Endothelial cell (in vitro differentiated cells): Measurements from ENCODE around the gene RUSC2. TPM values are rescaled to one million over a fixed set of nuclear protein-coding genes. Genes with fewer than 3 reads are reported as not detected.

Source experiments
- DNase-seq: peaks from one replicate; pipeline ENCODE4 v3.0.0; 2021; ENCODE audit warnings: low spot score
- H3K27ac Mint-ChIP-seq: one replicate; pipeline ENCODE4 v1.8.0; 2021; ENCODE audit warnings: mixed read lengths, inconsistent platforms; ENCODE audit not compliant: unreplicated experiment
- H3K27me3 Mint-ChIP-seq: one replicate; pipeline ENCODE4 v1.8.0; 2021; ENCODE audit warnings: mild to moderate bottlenecking, moderate library complexity, mixed read lengths, inconsistent platforms; ENCODE audit not compliant: unreplicated experiment
- H3K36me3 Mint-ChIP-seq: one replicate; pipeline ENCODE4 v1.8.0; 2021; ENCODE audit warnings: mild to moderate bottlenecking, low read depth, mixed read lengths, inconsistent platforms; ENCODE audit not compliant: unreplicated experiment
- H3K4me1 Mint-ChIP-seq: one replicate; pipeline ENCODE4 v1.8.0; 2021; ENCODE audit warnings: mild to moderate bottlenecking, mixed read lengths, inconsistent platforms; ENCODE audit not compliant: unreplicated experiment
- H3K4me3 Mint-ChIP-seq: one replicate; pipeline ENCODE4 v1.8.0; 2021; ENCODE audit warnings: mild to moderate bottlenecking, mixed read lengths, inconsistent platforms; ENCODE audit not compliant: unreplicated experiment
- H3K9me3 Mint-ChIP-seq: one replicate; pipeline ENCODE4 v1.8.0; 2021; ENCODE audit warnings: mixed read lengths, inconsistent platforms; ENCODE audit not compliant: unreplicated experiment
- CTCF ChIP-seq: fragments of 200-600 bp; sonication (generic); IDR thresholded peaks from one replicate; pipeline ENCODE4 v1.5.0; 2021; ENCODE audit warnings: antibody characterized with exemption; ENCODE audit not compliant: unreplicated experiment
- total RNA-seq: library from RNA; stranded (reverse); fragmentation: NEBNext Ultra II Directional; extraction: Animal tissue kit (Norgen Biotek cat#: 25700); gene quantifications from one replicate; pipeline ENCODE4 v1.2.1, GENCODE V29; 2021; ENCODE audit not compliant: unreplicated experiment

The RUSC2 gene
- total RNA-seq, 1 donor from 2014 or later: 22.3 TPM

- Mint-ChIP-seq H3K4me1 (peaks cover 4% of the 10 kb centered on the region), H3K36me3 (peaks cover 3% of the 10 kb centered on the region), H3K9me3 (peaks cover 4% of the 10 kb centered on the region), H3K27me3 (no peaks in the 10 kb centered on the region), H3K27ac (no peak overlapping the region), H3K4me3 (no peak overlapping the region)
- TF ChIP-seq CTCF: no peak
- no peak for DNase-seq
Measured at GRCh38 chr9:35500130-35500748, 10.3 kb downstream of the RUSC2 start.

- H3K4me1 Mint-ChIP-seq: no peaks in the 10 kb centered on the region
- no peak for DNase-seq
- no peak for TF ChIP-seq CTCF
- H3K27ac Mint-ChIP-seq: no peak overlapping the region
- no peaks in the 10 kb centered on the region for H3K36me3 Mint-ChIP-seq
- no peaks in the 10 kb centered on the region for H3K27me3 Mint-ChIP-seq
- H3K4me3 Mint-ChIP-seq: no peak overlapping the region
- H3K9me3 Mint-ChIP-seq: peaks cover 4% of the 10 kb centered on the region
Measured at GRCh38 chr9:35501946-35502345, 12.0 kb downstream of the RUSC2 start.

DNA sequence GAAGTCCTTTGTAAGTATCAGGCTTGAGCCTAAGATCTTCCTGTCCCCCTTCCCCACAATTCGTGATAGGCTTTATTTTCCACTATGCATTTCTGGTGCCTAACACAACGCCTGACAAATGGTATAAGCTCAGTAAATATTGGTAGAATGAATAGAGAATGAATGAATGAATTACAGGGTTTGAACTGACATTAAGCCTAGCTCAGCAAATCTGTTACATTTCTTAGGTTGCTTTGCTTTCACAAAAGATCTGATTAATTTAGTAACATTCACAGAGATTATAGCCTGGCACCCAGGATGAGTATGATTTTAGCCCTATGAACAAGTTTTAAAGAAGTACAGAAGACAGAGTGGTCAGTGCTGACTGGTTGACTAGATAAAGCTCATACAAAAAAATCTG lies 16.4 kb downstream of the RUSC2 start:
- Mint-ChIP-seq H3K4me3 (no peak overlapping the region), H3K36me3 (no peaks in the 10 kb centered on the region), H3K4me1 (peaks cover 9% of the 10 kb centered on the region), H3K27ac (no peak overlapping the region), H3K27me3 (no peaks in the 10 kb centered on the region), H3K9me3 (no peaks in the 10 kb centered on the region)
- DNase-seq: no peak
- no peak for TF ChIP-seq CTCF

DNA sequence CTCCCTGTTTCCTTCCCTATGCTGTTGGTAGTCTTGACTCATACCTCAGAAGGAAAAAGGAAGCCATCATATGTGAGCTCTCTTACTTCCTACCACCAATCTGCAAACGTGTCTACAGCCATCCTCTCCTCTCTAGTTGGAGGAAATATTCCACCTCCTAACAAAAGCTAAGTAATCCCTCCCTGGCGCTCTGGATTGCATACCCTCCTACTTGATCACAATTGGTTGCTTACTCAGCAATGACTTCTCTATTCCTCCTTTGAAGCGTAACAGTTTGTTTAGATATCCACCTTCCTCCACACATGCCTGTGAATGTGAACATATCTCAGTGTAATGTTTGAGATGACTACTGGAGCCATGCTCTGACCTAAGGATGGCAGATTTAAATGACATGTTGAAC lies 18.2 kb downstream of the RUSC2 start:
- Mint-ChIP-seq H3K9me3 (no peaks in the 10 kb centered on the region), H3K4me3 (no peak overlapping the region), H3K4me1 (peaks cover 9% of the 10 kb centered on the region), H3K27me3 (no peaks in the 10 kb centered on the region), H3K27ac (no peak overlapping the region), H3K36me3 (no peaks in the 10 kb centered on the region)
- no peak for DNase-seq
- TF ChIP-seq CTCF: no peak

- no peak for DNase-seq
- Mint-ChIP-seq H3K9me3 (no peaks in the 10 kb centered on the region), H3K27ac (no peak overlapping the region), H3K27me3 (no peaks in the 10 kb centered on the region), H3K4me3 (no peak overlapping the region), H3K36me3 (no peaks in the 10 kb centered on the region), H3K4me1 (peaks cover 9% of the 10 kb centered on the region)
- TF ChIP-seq CTCF: no peak
Measured at GRCh38 chr9:35510383-35510753, 20.5 kb downstream of the RUSC2 start.
